IMR-90 (cell line): ENCODE results near the gene CMKLR1. TPM values are rescaled to one million over a fixed set of nuclear protein-coding genes. Genes with fewer than 3 reads are reported as not detected.

Experiments used
- ATAC-seq: fragments of 200-7000 bp; cut with Tn5 transposase; 2 replicates; pipeline ENCODE4 v1.9.1; 2020; ENCODE audit warnings: low read depth, mild to moderate bottlenecking, moderate library complexity
- BruUV-seq: library from RNA; stranded (reverse); fragments of 400-500 nt; replicated peaks from 2 replicates; lab custom pipeline; 2021; lab: Mats Ljungman, UMichigan
- CTCF ChIA-PET: fragments of 300-600 bp; formaldehyde crosslinking; extraction: SDS; loops from one replicate; lab custom pipeline; 2021; ENCODE audit warnings: antibody characterized with exemption; lab: Yijun Ruan, JAX
- POLR2A ChIA-PET: fragments of 300-600 bp; sonication (Branson Sonifier 250); formaldehyde crosslinking; loops from one replicate; lab custom pipeline; 2022; ENCODE audit warnings: antibody characterized with exemption; ENCODE audit not compliant: unreplicated experiment; lab: Charles Lee
- DNase-seq: peaks from one replicate; pipeline ENCODE4 v3.0.0; 2013
- H2AFZ ChIP-seq: replicated peaks from 2 replicates; pipeline ENCODE3; 2013; ENCODE audit warnings: low read length, mild to moderate bottlenecking; ENCODE audit not compliant: poor library complexity
- H2AK5ac ChIP-seq: 2 replicates; pipeline ENCODE4 v1.6.1; 2013; ENCODE audit warnings: low read depth, low read length, inconsistent platforms
- H2AK9ac ChIP-seq: replicated peaks from 2 replicates; pipeline ENCODE3; 2013; ENCODE audit warnings: mild to moderate bottlenecking, low read depth, low read length, moderate library complexity; ENCODE audit not compliant: poor library complexity
- H2BK120ac ChIP-seq: 2 replicates; pipeline ENCODE4 v1.6.1; 2013; ENCODE audit warnings: low read depth, low read length, inconsistent platforms
- H2BK15ac ChIP-seq: 3 replicates; pipeline ENCODE4 v1.6.1; 2013; ENCODE audit warnings: low read depth, low read length, inconsistent platforms
- H2BK20ac ChIP-seq: 2 replicates; pipeline ENCODE4 v1.6.1; 2013; ENCODE audit warnings: low read depth, mild to moderate bottlenecking, inconsistent platforms, low read length, moderate library complexity
- H2BK5ac ChIP-seq: 2 replicates; pipeline ENCODE4 v1.6.1; 2013; ENCODE audit warnings: mild to moderate bottlenecking, low read depth, low read length, inconsistent platforms; ENCODE audit not compliant: poor library complexity, severe bottlenecking
- H3K14ac ChIP-seq: replicated peaks from 2 replicates; pipeline ENCODE4 v1.6.1; 2013; ENCODE audit warnings: low read depth, low read length, inconsistent platforms
- H3K18ac ChIP-seq: 2 replicates; pipeline ENCODE4 v1.6.1; 2013; ENCODE audit warnings: low read depth, low read length, control low read depth
- H3K23ac ChIP-seq: 2 replicates; pipeline ENCODE4 v1.6.1; 2013; ENCODE audit warnings: low read depth, low read length, inconsistent platforms
- H3K27ac ChIP-seq: 2 replicates; pipeline ENCODE4 v1.5.1; 2013; ENCODE audit warnings: mild to moderate bottlenecking, control low read depth, low read length; ENCODE audit not compliant: insufficient read depth
- H3K27me3 ChIP-seq: 2 replicates; pipeline ENCODE4 v1.6.1; 2013; ENCODE audit warnings: low read length; ENCODE audit not compliant: control insufficient read depth, insufficient read depth
- H3K36me3 ChIP-seq: 2 replicates; pipeline ENCODE4 v1.6.1; 2013; ENCODE audit warnings: low read length, mixed read lengths; ENCODE audit not compliant: control insufficient read depth, insufficient read depth
- H3K4ac ChIP-seq: 2 replicates; pipeline ENCODE4 v1.6.1; 2013; ENCODE audit warnings: low read depth, low read length, inconsistent platforms
- H3K4me1 ChIP-seq: 2 replicates; pipeline ENCODE4 v1.6.1; 2013; ENCODE audit warnings: low read length, mixed read lengths; ENCODE audit not compliant: control insufficient read depth, insufficient read depth
- H3K4me2 ChIP-seq: 2 replicates; pipeline ENCODE4 v1.6.1; 2013; ENCODE audit warnings: low read depth, mild to moderate bottlenecking, control low read depth, low read length, moderate library complexity
- H3K4me3 ChIP-seq: 2 replicates; pipeline ENCODE4 v1.5.1; 2013; ENCODE audit warnings: low read depth, mild to moderate bottlenecking, control low read depth, low read length, moderate library complexity; ENCODE audit not compliant: insufficient read depth
- H3K56ac ChIP-seq: 2 replicates; pipeline ENCODE4 v1.6.1; 2013; ENCODE audit warnings: low read length, inconsistent platforms; ENCODE audit not compliant: insufficient read depth; ENCODE audit errors: extremely low read depth
- H3K79me1 ChIP-seq, 2 experiments: 2 replicates each; pipeline ENCODE4 v1.6.1; 2013; ENCODE audit warnings: low read length in 2 of 2, inconsistent platforms in 1 of 2, low read depth in 1 of 2
- H3K9ac ChIP-seq: 2 replicates; pipeline ENCODE4 v1.6.1; 2013; ENCODE audit warnings: low read depth, low read length, control low read depth
- H3K9me1 ChIP-seq: 2 replicates; pipeline ENCODE4 v1.6.1; 2013; ENCODE audit warnings: low read length, inconsistent platforms; ENCODE audit not compliant: insufficient read depth
- H3K9me3 ChIP-seq: 2 replicates; pipeline ENCODE4 v1.6.1; 2013; ENCODE audit warnings: low read length; ENCODE audit not compliant: control insufficient read depth, insufficient read depth
- H4K20me1 ChIP-seq: 2 replicates; pipeline ENCODE4 v1.6.1; 2013; ENCODE audit warnings: low read length, inconsistent platforms; ENCODE audit not compliant: insufficient read depth
- H4K5ac ChIP-seq: 2 replicates; pipeline ENCODE4 v1.6.1; 2013; ENCODE audit warnings: mild to moderate bottlenecking, low read depth, low read length, control low read depth
- H4K8ac ChIP-seq, 2 experiments: 2 replicates each; pipeline ENCODE4 v1.6.1; 2013; ENCODE audit warnings: low read depth in 2 of 2, low read length in 2 of 2, control low read depth in 1 of 2, inconsistent platforms in 1 of 2
- H4K91ac ChIP-seq: 2 replicates; pipeline ENCODE4 v1.6.1; 2013; ENCODE audit warnings: low read depth, low read length, inconsistent platforms; ENCODE audit not compliant: insufficient read depth
- BHLHE40 ChIP-seq: fragments of 150-350 bp; IDR thresholded peaks from 2 replicates; pipeline ENCODE4 v1.6.1; 2016; ENCODE audit warnings: mild to moderate bottlenecking, low read depth, low read length
- CEBPB ChIP-seq: IDR thresholded peaks from 2 replicates; pipeline ENCODE4 v1.6.1; 2012; ENCODE audit warnings: low read depth, low read length, improper control_type of control experiment
- CTCF ChIP-seq: conservative IDR thresholded peaks from 2 replicates; pipeline ENCODE4 v1.5.1; 2012; ENCODE audit warnings: mild to moderate bottlenecking, low read depth, low read length, improper control_type of control experiment
- FOS ChIP-seq: fragments of 150-350 bp; IDR thresholded peaks from 2 replicates; pipeline ENCODE4 v1.6.1; 2016; ENCODE audit warnings: low read depth, low read length
- MAFK ChIP-seq: IDR thresholded peaks from 2 replicates; pipeline ENCODE4 v1.6.1; 2012; ENCODE audit warnings: low read depth, low read length, improper control_type of control experiment
- MAZ ChIP-seq: IDR thresholded peaks from 2 replicates; pipeline ENCODE4 v1.6.1; 2012; ENCODE audit warnings: low read depth, mild to moderate bottlenecking, low read length, improper control_type of control experiment, moderate library complexity, borderline replicate concordance
- NFE2L2 ChIP-seq: fragments of 150-350 bp; IDR thresholded peaks from 2 replicates; pipeline ENCODE4 v1.6.1; 2016; ENCODE audit warnings: low read depth, mild to moderate bottlenecking, low read length
- POLR2A ChIP-seq: IDR thresholded peaks from 2 replicates; pipeline ENCODE4 v1.6.1; 2012; ENCODE audit warnings: mild to moderate bottlenecking, low read depth, low read length
- RAD21 ChIP-seq: IDR thresholded peaks from 2 replicates; pipeline ENCODE4 v1.6.1; 2012; ENCODE audit warnings: low read length, improper control_type of control experiment
- RCOR1 ChIP-seq: IDR thresholded peaks from 2 replicates; pipeline ENCODE4 v1.6.1; 2012; ENCODE audit warnings: mild to moderate bottlenecking, low read length, improper control_type of control experiment; ENCODE audit not compliant: insufficient replicate concordance
- RFX5 ChIP-seq: IDR thresholded peaks from 2 replicates; pipeline ENCODE4 v1.8.0; 2012; ENCODE audit warnings: low read depth, mild to moderate bottlenecking, low read length, moderate library complexity
- SMC3 ChIP-seq: fragments of 150-350 bp; IDR thresholded peaks from 2 replicates; pipeline ENCODE4 v1.6.1; 2016; ENCODE audit warnings: low read depth, mild to moderate bottlenecking, antibody characterized with exemption, low read length, moderate library complexity
- USF2 ChIP-seq: fragments of 150-350 bp; IDR thresholded peaks from 2 replicates; pipeline ENCODE4 v1.6.1; 2017; ENCODE audit warnings: mild to moderate bottlenecking, antibody characterized with exemption, low read length, low read depth
- WGBS, 2 experiments: methylation state at CpG; one replicate each; pipeline versions ENCODE4 v1.1.5 to v1.1.7; 2013; ENCODE audit warnings: missing lambda C conversion rate in 2 of 2; ENCODE audit not compliant: insufficient read length in 1 of 2; ENCODE audit errors: extremely low coverage in 2 of 2; 5-methylcytosine and 5-hydroxymethylcytosine counted together
- dilution Hi-C: fragments of 300-500 bp; cut with HindIII; formaldehyde crosslinking; loops from one replicate; pipeline ENCODE4 v1.14.3; 2018; ENCODE audit warnings: low sequenced_read_pairs; ENCODE audit not compliant: unreplicated experiment
- in situ Hi-C: fragments of 300-500 bp; cut with MboI; formaldehyde crosslinking; loops from 3 replicates; pipeline ENCODE4 v1.14.3; 2019; ENCODE audit warnings: low sequenced_read_pairs, inconsistent platforms, mixed read lengths
- intact Hi-C: fragments of 100-400 bp; cut with micrococcal nuclease; formaldehyde crosslinking; loops from 2 replicates; pipeline ENCODE4 v1.10.0; 2022
- polyA plus RNA-seq, 3 experiments: library from polyadenylated mRNA; depleted of rRNA; stranded (reverse); fragments of >200 nt; gene quantifications; 2 replicates each; pipeline ENCODE4 v1.2.3, GENCODE V29; 2012; ENCODE audit warnings: low replicate concordance in 1 of 3
- total RNA-seq: library from RNA; depleted of rRNA; stranded (reverse); fragments of >200 nt; gene quantifications from 2 replicates; pipeline ENCODE4 v1.2.3, GENCODE V29; 2012

The CMKLR1 gene
- total and polyA plus RNA-seq, 2 of the 4 experiments (the other 2 are of a cell fraction) = not detected

- no peak for TF ChIP-seq NFE2L2
Observed at GRCh38 chr12:108302403-108303311, 36.5 kb downstream of the CMKLR1 start (continued).

- H3K4me1 ChIP-seq = no peaks in the 10 kb centered on the region
- no peak overlapping the region for H3K23ac ChIP-seq
- no peak overlapping the region for H2AK9ac ChIP-seq
- DNase-seq (no peak), ATAC-seq (no peak)
- ChIA-PET POLR2A (no interaction called here), CTCF (no interaction called here)
- no peak overlapping the region for H3K4me2 ChIP-seq
- H3K56ac ChIP-seq = no peak overlapping the region
- no peak overlapping the region for H3K4me3 ChIP-seq
- H3K27me3 ChIP-seq = no peaks in the 10 kb centered on the region
- no peaks in the 10 kb centered on the region for H3K79me1 ChIP-seq
- intact Hi-C loops (no loop called here), in situ Hi-C loops (no loop called here), dilution Hi-C loops (no loop called here)
- H3K14ac ChIP-seq = no peak overlapping the region
- no peaks in the 10 kb centered on the region for H3K9me1 ChIP-seq
- H4K91ac ChIP-seq = no peak overlapping the region
- H2AFZ ChIP-seq = no peak overlapping the region
- H2BK20ac ChIP-seq = no peak overlapping the region
- no peak overlapping the region for H4K8ac ChIP-seq
- no peak overlapping the region for H2BK15ac ChIP-seq
- H2BK5ac ChIP-seq = no peak overlapping the region
- H3K4ac ChIP-seq = no peak overlapping the region
- H3K27ac ChIP-seq = no peak overlapping the region
- H3K36me3 ChIP-seq = no peaks in the 10 kb centered on the region
- no peaks in the 10 kb centered on the region for H4K20me1 ChIP-seq
- no TSS peak for BruUV-seq
- H4K5ac ChIP-seq = no peak overlapping the region
- H2AK5ac ChIP-seq = no peak overlapping the region
- H3K9ac ChIP-seq = no peak overlapping the region
- WGBS, 2 experiments = 75% methylated on average over 3 of the region's 6 CpGs; no CpG with 5 or more reads in 1 of the 2 experiments
- H2BK120ac ChIP-seq = no peak overlapping the region
- H3K9me3 ChIP-seq = no peaks in the 10 kb centered on the region
- no peak overlapping the region for H3K18ac ChIP-seq
- TF ChIP-seq FOS (no peak), SMC3 (no peak), USF2 (no peak), CEBPB (no peak), CTCF (no peak), BHLHE40 (no peak), RAD21 (no peak), RCOR1 (no peak), MAFK (no peak), MAZ (no peak), NFE2L2 (no peak), RFX5 (no peak), POLR2A (no peak)
Observed at GRCh38 chr12:108302016-108302402, 37.1 kb downstream of the CMKLR1 start.
